Measurements from ENCODE around the gene ZDHHC8. TPM values are rescaled to one million over a fixed set of nuclear protein-coding genes. Genes with fewer than 3 reads are reported as not detected.

Gene ZDHHC8
- polyA plus RNA-seq, 12 donors = 31.6 to 62.1 (median 37.2) TPM; not detected in 1

DNA sequence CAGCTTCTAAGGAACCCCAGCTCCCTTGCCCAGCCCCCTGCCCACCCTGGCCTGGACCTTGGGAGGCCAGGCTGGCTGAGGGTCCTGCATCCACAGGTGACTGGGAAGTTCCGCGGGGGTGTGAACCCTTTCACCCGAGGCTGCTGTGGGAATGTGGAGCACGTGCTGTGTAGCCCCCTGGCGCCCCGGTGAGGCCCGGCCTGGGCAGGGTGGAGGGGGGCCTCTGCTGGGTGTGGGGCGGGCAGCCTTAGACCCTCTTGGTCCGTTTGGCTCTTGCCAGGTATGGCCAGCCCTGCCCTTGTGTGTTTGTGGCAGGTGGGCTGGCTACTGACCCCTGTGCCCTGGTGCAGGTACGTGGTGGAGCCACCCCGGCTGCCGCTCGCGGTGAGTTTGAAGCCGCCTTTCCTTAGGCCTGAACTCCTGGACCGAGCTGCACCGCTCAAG is 8.9 kb downstream of the ZDHHC8 start:
- DNase-seq = no peak

DNA sequence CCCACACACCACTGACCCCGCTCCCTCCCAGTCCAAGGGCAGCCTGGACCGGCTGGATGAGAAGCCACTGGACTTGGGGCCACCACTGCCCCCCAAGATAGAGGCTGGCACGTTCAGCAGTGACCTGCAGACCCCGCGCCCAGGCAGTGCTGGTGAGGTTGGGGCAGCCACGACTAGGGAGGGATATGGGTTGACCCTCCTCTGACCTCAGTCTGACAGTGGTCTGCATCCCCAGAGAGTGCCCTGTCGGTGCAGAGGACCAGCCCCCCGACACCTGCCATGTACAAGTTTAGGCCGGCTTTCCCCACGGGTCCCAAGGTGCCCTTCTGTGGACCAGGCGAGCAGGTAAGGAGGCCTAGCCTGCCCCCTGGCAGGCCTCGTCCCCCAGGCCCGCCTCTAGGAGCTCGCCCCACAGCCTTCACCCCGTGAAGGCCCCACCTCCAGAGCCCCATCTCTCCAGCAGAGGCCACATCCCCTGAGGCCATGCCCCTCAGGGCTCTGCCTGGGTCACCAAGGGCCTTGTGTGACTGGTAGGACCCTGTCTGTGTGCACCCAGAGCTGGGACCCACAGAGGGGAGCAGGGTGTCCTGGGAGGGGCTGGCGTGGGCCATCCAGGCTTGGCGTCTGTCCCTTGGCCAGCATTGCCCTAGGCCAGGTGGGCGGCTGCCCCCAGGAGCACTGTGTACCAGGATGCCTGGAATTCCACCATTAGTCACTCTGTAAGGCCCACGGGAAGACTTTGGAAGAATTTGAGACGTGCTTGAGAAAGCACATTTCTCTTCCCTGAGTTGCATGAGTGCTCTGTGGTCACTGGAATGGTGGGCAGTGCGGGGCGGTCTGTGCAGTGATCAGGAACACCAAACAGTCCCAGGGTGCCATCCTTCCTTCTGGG is 9.8 kb downstream of the ZDHHC8 start:
- no peak for DNase-seq

DNA sequence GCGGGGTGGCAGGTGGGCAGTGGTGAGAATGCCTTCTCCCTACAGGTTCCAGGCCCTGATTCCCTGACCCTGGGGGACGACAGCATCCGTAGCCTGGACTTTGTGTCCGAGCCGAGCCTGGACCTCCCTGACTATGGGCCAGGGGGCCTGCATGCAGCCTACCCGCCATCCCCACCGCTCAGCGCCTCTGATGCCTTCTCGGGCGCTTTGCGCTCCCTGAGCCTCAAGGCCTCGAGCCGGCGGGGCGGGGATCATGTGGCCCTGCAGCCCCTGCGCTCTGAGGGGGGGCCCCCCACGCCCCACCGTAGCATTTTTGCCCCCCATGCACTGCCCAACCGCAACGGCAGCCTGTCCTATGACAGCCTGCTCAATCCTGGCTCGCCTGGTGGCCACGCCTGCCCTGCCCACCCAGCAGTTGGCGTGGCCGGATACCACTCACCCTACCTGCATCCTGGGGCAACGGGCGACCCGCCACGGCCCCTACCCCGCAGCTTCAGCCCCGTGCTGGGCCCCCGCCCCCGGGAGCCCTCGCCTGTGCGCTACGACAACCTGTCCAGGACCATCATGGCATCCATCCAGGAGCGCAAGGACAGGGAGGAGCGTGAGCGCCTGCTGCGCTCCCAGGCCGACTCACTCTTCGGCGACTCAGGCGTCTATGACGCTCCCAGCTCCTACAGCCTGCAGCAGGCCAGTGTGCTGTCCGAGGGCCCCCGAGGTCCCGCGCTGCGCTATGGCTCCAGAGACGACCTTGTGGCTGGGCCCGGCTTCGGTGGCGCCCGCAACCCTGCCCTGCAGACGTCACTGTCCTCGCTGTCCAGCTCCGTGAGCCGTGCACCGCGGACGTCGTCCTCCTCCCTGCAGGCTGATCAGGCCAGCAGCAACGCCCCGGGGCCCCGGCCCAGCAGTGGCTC is 11.4 kb downstream of the ZDHHC8 start:
- no peak for DNase-seq

- no peak for DNase-seq
These were observed 12.5 kb downstream of the ZDHHC8 start for GRCh38 chr22:20143883-20144665.

GRCh38 chr22:20145206-20145831 is 13.7 kb downstream of the ZDHHC8 start:
- no peak for DNase-seq

DNA sequence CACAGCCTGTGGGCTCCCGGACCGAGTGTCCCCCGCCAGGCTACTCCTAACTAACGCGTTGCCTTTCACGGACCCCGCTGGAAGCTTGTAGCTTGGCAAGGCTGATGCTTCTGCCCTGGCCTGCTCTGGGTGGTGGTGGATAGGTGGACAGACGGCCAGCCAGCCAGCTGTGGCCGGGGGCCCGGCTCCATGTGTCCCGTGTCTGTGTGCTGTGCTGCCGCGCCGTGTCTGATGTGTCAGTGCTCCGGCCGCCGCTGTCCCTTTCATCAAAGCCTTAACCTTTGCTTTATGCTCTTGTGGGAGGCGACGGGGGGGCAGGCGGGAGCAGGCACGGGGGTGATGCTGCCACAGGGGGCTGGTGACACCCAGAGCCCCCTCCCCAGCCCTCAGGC is 14.2 kb downstream of the ZDHHC8 start:
- no peak for DNase-seq

- no peak for DNase-seq
These were observed 15.2 kb downstream of the ZDHHC8 start for GRCh38 chr22:20146777-20147176.

DNA sequence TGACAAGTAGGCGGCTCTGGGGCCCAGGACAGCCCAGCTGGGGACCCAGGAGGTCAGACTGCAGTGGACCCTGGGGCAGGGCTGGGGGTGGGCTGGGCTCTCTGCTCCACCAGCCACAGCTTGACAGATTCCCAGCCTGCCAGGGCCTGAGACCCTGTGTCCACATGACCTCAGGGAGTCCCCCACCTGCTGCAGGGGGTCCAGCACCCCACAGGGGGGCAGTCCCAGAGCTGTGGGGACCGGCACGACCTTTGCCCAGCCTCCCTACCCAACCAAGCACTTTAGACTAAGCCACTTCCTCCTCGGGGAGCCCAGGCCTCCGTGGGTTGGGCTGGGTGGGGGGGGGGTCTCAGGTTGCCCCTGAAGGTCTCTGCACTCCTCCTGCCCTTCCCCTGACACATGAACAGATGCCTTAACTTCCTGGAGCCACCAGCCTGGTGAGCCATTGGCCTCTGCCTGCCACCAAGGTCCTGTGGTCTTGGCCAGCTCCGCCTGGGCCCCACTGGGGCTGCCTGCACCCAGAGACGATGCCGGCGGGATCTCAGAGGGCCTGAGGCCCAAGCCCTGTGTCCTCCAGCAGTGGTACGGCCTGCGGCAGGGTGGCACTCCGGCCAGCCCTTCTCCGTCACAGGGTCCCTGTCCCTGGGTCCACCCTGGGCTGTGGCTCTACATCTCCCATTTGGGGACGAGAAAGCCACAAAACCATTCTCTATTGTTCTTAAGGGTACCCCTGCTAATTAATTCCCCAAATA is 15.8 kb downstream of the ZDHHC8 start:
- DNase-seq = no peak

- DNase-seq = no peak
These were observed 16.8 kb downstream of the ZDHHC8 start for GRCh38 chr22:20148414-20148813.

DNA sequence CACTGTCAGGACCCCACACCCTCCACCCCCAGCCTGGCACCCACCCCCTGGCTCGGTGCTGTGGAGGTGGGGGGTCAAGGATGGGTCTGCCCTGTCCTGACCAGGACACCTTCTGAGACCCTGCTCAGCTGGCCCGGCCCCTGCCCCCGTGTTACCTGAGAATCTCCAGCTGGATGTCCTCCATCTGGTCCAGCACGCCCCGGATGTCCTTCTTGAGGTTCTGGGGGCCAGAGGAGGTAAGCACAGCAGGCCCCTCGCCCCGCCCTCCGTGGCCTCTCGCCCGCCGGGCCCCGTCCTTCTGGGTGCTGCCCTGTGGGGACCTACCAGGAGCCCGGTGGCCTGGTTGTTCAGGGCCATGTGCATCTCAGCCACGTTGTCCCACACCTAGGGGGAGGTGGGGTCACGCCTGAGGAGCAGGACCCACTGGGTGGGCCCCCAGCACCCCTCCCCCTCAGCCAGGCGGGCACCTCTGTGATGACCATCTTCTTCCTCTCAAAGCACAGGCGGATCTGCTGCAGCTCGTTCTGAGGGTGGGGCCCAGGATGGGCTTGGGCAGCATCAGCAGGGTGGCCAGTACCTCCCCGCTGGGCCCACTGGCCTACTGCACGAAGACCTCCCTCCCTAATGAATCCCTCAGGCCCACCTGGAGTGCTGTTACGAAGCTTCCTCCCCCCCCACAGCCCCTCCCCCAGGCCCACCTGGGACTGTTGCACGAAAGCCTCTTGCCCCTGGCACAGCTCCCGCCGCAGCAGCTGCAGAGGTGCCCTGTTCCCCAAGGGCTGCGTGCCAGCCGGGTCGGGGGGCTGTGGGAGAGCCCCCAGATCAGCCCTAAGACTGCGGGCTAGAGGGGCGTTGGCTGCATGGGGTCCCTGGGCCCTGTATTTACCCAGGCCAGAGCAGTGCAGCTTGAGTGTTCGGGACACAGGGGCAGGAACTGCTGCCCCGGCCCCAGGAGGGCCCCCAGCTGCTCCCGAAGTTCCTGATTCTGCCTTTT is 17.9 kb downstream of the ZDHHC8 start:
- DNase-seq = no peak

DNA sequence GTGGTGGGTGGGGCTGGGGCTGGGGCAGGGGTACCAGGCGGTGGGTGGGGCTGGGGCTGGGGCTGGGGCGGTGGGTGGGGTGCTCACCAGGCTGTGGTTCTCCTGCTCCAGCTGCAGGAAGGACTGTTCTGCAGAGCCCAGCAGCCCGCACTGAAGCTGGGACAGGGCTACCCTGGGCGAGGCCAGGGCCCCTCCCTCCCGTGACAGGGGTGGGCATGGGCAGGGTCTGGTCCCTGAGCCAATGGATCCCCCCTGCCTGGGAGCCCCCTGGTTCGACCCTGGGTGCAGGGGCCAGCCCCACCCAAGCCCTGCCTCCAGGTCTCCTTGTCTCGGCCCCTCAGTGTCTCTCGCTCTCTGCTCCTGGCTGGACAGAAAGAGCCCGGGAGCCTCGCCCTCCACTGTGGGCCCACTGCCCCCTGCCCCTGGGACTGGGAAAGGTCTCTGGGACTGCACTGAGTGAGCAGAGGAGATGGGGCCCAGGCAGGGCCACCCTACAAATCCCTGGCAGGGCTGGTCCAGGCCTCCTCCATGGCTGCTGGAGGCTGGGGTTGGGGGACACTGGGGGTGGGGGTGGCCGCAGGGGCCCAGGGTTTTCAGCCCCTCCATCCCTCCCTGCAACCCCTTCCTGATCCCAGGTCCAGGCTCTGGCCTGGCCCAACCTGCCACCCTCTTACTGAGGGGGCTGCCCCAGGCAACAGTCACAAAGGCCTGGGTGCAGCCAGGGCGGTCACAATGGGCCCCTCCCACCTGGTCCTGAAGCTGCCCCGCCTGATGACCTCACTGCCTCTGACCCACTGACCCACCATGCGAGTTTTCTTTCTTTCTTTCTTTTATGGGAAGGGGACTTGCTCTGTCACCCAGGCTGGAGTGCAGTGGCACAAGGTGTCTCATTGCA is 19.0 kb downstream of the ZDHHC8 start, which contains the start of gene CCDC188:
TSS of gene CCDC188 (minus strand) at position 675 of the 895 bp plus-strand sequence. CDS start at position 606, 69 bp downstream.
- no peak for DNase-seq

DNA sequence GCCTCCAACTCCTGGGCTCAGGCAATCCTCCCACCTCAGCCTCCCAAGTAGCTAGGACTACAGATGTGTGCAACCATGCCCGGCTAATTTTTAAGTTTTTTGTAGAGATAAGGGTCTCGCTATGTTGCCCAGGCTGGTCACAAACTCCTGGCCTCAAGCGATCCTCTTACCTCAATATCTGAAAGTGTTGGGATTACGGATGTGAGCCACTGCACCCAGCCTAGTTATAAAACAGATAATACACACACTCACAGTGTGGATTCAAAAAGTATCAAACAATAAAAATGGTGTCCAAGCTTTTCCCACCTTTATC is 19.6 kb downstream of the ZDHHC8 start:
- DNase-seq = no peak

DNA sequence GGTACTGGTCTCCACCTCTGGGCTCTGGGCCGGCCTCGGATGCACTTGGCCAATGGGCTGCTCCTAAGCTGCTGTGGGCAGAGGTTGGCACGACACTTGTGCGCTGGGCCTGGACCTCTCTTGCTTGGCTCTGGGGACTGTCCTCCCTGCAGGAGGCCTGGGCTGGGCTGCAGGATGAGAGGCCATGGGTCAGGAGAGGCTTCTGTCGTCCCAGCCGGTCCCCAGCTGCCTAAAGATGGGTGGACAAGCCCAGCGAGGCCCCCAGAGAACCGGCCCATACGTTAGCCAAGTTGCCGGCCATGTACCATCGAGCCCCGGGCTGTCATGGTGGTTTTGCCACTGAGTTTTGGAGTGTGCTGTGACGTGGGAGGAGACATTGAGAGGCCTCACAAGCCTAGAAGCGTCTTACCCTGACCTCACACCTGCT is 20.9 kb downstream of the ZDHHC8 start:
- DNase-seq = no peak

DNA sequence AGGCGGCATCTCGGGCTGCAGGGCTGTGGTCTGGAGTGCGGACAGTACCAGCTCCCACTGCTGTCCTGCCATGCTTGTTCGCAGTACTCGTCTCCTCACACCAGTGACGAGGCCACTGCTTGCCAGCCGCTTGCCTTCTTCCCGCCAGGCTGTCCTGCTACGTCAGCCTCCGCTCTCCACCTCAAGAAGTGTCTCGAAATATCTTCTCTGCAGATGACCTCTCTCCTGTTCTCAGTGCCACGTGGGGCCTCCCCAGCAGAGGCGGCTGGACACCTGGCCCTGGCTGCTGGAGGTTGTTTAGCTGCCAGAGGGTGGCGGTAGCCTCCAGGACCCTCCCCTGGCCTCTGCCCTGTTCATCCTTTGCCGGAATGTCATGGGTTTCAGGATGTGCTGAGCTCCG is 22.3 kb downstream of the ZDHHC8 start:
- no peak for DNase-seq

DNA sequence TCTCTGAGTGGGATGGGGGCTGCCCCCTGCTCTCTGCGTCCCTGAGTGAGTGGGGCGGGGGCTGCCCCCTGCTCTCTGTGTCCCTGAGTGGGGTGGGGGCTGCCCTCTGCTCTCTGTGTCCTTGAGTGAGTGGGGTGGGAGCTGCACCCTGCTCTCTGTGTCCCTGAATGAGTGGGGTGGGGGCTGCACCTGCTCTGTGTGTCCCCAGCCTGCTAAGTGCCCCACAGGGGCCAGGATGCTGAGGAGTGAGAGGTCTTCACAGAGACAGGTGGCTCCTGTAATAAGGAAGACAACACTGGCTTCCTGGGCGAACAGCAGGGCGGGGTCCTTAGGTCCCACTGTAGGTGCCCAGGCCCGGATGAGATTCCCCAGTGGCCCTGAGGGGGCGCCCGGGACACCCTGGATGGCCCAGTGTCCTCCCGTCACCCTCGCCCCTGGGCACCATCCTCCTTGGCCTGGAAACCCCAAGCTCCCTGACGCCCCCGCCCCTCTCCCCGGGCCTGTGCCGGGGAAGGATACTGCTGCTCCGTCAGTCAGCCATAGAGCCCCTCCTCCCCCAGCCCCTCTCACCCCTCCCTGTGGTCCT is 23.1 kb downstream of the ZDHHC8 start:
- no peak for DNase-seq

DNA sequence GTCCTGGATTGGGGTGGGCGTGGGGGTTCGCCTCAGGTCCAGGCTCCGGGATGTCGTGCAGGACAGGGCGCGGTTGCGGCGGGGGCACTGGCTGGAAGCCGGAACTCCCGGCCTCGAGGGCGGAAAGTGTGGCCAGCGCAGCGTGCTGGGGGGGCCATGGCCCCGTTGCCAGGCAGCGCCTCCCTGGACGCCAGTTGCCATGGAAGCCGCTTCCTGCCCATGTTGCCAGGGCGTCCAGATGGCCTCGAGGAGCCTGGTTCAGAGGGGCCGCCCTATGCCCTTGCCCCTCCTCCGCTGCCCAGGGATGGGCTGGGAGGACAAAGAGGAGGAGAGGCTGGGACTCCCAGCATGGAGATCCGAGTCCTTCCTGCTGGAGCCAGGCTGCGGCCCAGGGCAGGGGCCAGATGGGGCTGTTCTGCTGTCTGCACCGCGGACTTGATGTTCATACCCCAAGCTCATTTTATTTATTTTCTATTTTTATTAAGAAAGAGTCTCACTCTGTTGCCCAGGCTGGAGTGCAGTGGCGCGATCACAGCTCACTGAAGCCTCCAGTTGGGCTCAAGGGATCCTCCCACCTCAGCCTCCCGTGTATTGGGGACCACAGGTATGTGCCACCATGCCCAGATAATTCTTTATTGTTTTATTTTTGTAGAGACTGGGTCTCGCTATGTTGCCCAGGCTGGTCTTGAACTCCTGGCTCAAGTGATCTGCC is 23.9 kb downstream of the ZDHHC8 start:
- peak; percentile 30 for DNase-seq

- DNase-seq = no peak
These were observed 24.4 kb downstream of the ZDHHC8 start for GRCh38 chr22:20156042-20156389.

All from muscle of arm (tissue), 12 donors.